IPS DF 19.7 (cell line): Measurements from ENCODE around the gene TRIM4.

Experiments
- DNase-seq: peaks from one replicate; pipeline ENCODE4 v3.0.0-alpha.2; 2013; ENCODE audit warnings: low read depth, low spot score

Gene TRIM4

DNA sequence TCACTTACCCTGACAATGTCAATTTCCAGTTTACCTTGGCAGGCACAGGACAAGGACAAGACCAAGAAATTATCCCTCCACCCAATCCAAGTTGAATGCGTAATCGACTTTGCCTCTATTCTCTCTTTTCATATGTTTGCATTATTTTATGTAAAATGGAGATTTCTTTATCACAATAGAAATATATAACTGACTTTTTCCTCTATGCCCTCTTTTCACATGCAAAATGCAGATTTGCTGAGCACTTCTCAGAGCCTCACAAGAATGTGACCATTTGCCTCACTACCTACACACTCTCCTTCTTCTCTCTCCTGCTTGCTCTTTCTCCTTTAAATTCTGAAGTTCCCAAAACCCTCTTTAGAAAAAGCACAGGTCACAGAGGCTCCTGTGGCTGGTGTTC, 76.4 kb downstream of the TRIM4 start:
- no peak for DNase-seq
